ENCODE measurements around the gene STK39. TPM values are rescaled to one million over a fixed set of nuclear protein-coding genes. Genes with fewer than 3 reads are reported as not detected.

The STK39 gene
- polyA plus RNA-seq, 4 donors: 19.0 to 68.7 (median 41.3) TPM

- Histone ChIP-seq H3K36me3 (ENCODE audit: control insufficient read depth in 3 of 3, insufficient read depth in 2 of 3, low read depth in 1 of 3, low read length in 3 of 3) (no peaks in the 10 kb centered on the region), H3K27ac (ENCODE audit: low read depth in 1 of 3, low read length in 2 of 3) (no peak overlapping the region), H3K27me3 (ENCODE audit: control insufficient read depth in 3 of 3, insufficient read depth in 3 of 3, low read length in 3 of 3) (no peaks in the 10 kb centered on the region), H3K9me3 (ENCODE audit: control insufficient read depth in 2 of 2, insufficient read depth in 1 of 2, low read depth in 1 of 2, low read length in 1 of 2) (no peaks in the 10 kb centered on the region), H3K4me3 (ENCODE audit: low read depth in 1 of 3, low read length in 3 of 3) (no peak overlapping the region), H3K4me1 (ENCODE audit: control insufficient read depth in 3 of 3, insufficient read depth in 2 of 3, low read depth in 1 of 3, low read length in 2 of 3) (peaks cover 22 to 47% (median 37%) of the 10 kb centered on the region in 3 donors)
- FAIRE-seq: no peak
- 88 to 98% (median 92%) methylated on average over 2 of the region's 2 CpGs for WGBS, 3 donors
- DNase-seq: no peak
These were observed 59.4 kb downstream of the STK39 start for GRCh38 chr2:168188002-168188401.

- no peak for FAIRE-seq
- Histone ChIP-seq H3K4me1 (ENCODE audit: control insufficient read depth in 3 of 3, insufficient read depth in 2 of 3, low read depth in 1 of 3, low read length in 2 of 3) (peaks cover 11 to 40% (median 27%) of the 10 kb centered on the region in 3 donors), H3K27ac (ENCODE audit: low read depth in 1 of 3, low read length in 2 of 3) (peak overlapping the region in 2 of 3 donors; percentile 43 to 44), H3K4me3 (ENCODE audit: low read depth in 1 of 3, low read length in 3 of 3) (no peak overlapping the region), H3K27me3 (ENCODE audit: control insufficient read depth in 3 of 3, insufficient read depth in 3 of 3, low read length in 3 of 3) (no peaks in the 10 kb centered on the region), H3K36me3 (ENCODE audit: control insufficient read depth in 3 of 3, insufficient read depth in 2 of 3, low read depth in 1 of 3, low read length in 3 of 3) (peaks cover 0 to 1% (median 0%) of the 10 kb centered on the region in 3 donors), H3K9me3 (ENCODE audit: control insufficient read depth in 2 of 2, insufficient read depth in 1 of 2, low read depth in 1 of 2, low read length in 1 of 2) (no peaks in the 10 kb centered on the region)
- WGBS, 3 donors: 23 to 65% (median 42%) methylated on average over 2 of the region's 2 CpGs
- peak in 1 of 2 donors; percentile 71 for DNase-seq
These were observed 60.9 kb downstream of the STK39 start for GRCh38 chr2:168186452-168186851.

GRCh38 chr2:168185583-168186274 lies 61.7 kb downstream of the STK39 start:
- Histone ChIP-seq H3K27ac (ENCODE audit: low read depth in 1 of 3, low read length in 2 of 3) (peak overlapping the region in 2 of 3 donors; percentile 43 to 44), H3K9me3 (ENCODE audit: control insufficient read depth in 2 of 2, insufficient read depth in 1 of 2, low read depth in 1 of 2, low read length in 1 of 2) (no peaks in the 10 kb centered on the region), H3K27me3 (ENCODE audit: control insufficient read depth in 3 of 3, insufficient read depth in 3 of 3, low read length in 3 of 3) (no peaks in the 10 kb centered on the region), H3K4me1 (ENCODE audit: control insufficient read depth in 3 of 3, insufficient read depth in 2 of 3, low read depth in 1 of 3, low read length in 2 of 3) (peaks cover 6 to 33% (median 20%) of the 10 kb centered on the region in 3 donors), H3K36me3 (ENCODE audit: control insufficient read depth in 3 of 3, insufficient read depth in 2 of 3, low read depth in 1 of 3, low read length in 3 of 3) (peaks cover 0 to 2% (median 0%) of the 10 kb centered on the region in 3 donors), H3K4me3 (ENCODE audit: low read depth in 1 of 3, low read length in 3 of 3) (no peak overlapping the region)
- no peak for FAIRE-seq
- DNase-seq: peak; percentile 52 to 55

- FAIRE-seq (no peak), DNase-seq (no peak)
- H3K4me1 ChIP-seq (ENCODE audit: control insufficient read depth in 3 of 3, insufficient read depth in 2 of 3, low read depth in 1 of 3, low read length in 2 of 3): peaks cover 3 to 27% (median 14%) of the 10 kb centered on the region in 3 donors
- H3K9me3 ChIP-seq (ENCODE audit: control insufficient read depth in 2 of 2, insufficient read depth in 1 of 2, low read depth in 1 of 2, low read length in 1 of 2): no peaks in the 10 kb centered on the region
- WGBS, 3 donors: 50 to 67% (median 65%) methylated on average over 4 of the region's 4 CpGs
- H3K27me3 ChIP-seq (ENCODE audit: control insufficient read depth in 3 of 3, insufficient read depth in 3 of 3, low read length in 3 of 3): no peaks in the 10 kb centered on the region
- peak overlapping the region in 1 of 3 donors; percentile 26 for H3K27ac ChIP-seq (ENCODE audit: low read depth in 1 of 3, low read length in 2 of 3)
- H3K36me3 ChIP-seq (ENCODE audit: control insufficient read depth in 3 of 3, insufficient read depth in 2 of 3, low read depth in 1 of 3, low read length in 3 of 3): peaks cover 0 to 4% (median 2%) of the 10 kb centered on the region in 3 donors
- no peak overlapping the region for H3K4me3 ChIP-seq (ENCODE audit: low read depth in 1 of 3, low read length in 3 of 3)
These were observed 62.5 kb downstream of the STK39 start for GRCh38 chr2:168184681-168185513.

GRCh38 chr2:168183308-168183997 lies 63.9 kb downstream of the STK39 start:
- H3K4me1 ChIP-seq (ENCODE audit: control insufficient read depth in 3 of 3, insufficient read depth in 2 of 3, low read depth in 1 of 3, low read length in 2 of 3): peaks cover 4 to 23% (median 16%) of the 10 kb centered on the region in 3 donors
- 48 to 78% (median 51%) methylated on average over 4 of the region's 4 CpGs for WGBS, 3 donors
- FAIRE-seq: no peak

GRCh38 chr2:168182550-168183249 lies 64.7 kb downstream of the STK39 start:
- no peak for DNase-seq
- WGBS, 3 donors: 88 to 93% (median 93%) methylated on average over 5 of the region's 5 CpGs
- Histone ChIP-seq H3K36me3 (ENCODE audit: control insufficient read depth in 3 of 3, insufficient read depth in 2 of 3, low read depth in 1 of 3, low read length in 3 of 3) (peaks cover 3 to 7% (median 3%) of the 10 kb centered on the region in 3 donors), H3K27me3 (ENCODE audit: control insufficient read depth in 3 of 3, insufficient read depth in 3 of 3, low read length in 3 of 3) (no peaks in the 10 kb centered on the region), H3K27ac (ENCODE audit: low read depth in 1 of 3, low read length in 2 of 3) (no peak overlapping the region), H3K4me3 (ENCODE audit: low read depth in 1 of 3, low read length in 3 of 3) (no peak overlapping the region), H3K4me1 (ENCODE audit: control insufficient read depth in 3 of 3, insufficient read depth in 2 of 3, low read depth in 1 of 3, low read length in 2 of 3) (peaks cover 2 to 19% (median 16%) of the 10 kb centered on the region in 3 donors), H3K9me3 (ENCODE audit: control insufficient read depth in 2 of 2, insufficient read depth in 1 of 2, low read depth in 1 of 2, low read length in 1 of 2) (no peaks in the 10 kb centered on the region)
- FAIRE-seq: no peak

More at GRCh38 chr2:168183308-168183997, 63.9 kb downstream of the STK39 start:
- Histone ChIP-seq H3K27me3 (ENCODE audit: control insufficient read depth in 3 of 3, insufficient read depth in 3 of 3, low read length in 3 of 3) (no peaks in the 10 kb centered on the region), H3K36me3 (ENCODE audit: control insufficient read depth in 3 of 3, insufficient read depth in 2 of 3, low read depth in 1 of 3, low read length in 3 of 3) (peaks cover 3 to 7% (median 3%) of the 10 kb centered on the region in 3 donors), H3K27ac (ENCODE audit: low read depth in 1 of 3, low read length in 2 of 3) (no peak overlapping the region), H3K4me3 (ENCODE audit: low read depth in 1 of 3, low read length in 3 of 3) (no peak overlapping the region), H3K9me3 (ENCODE audit: control insufficient read depth in 2 of 2, insufficient read depth in 1 of 2, low read depth in 1 of 2, low read length in 1 of 2) (no peaks in the 10 kb centered on the region)
- DNase-seq: no peak

- Histone ChIP-seq H3K4me1 (ENCODE audit: control insufficient read depth in 3 of 3, insufficient read depth in 2 of 3, low read depth in 1 of 3, low read length in 2 of 3) (peaks cover 4 to 18% (median 16%) of the 10 kb centered on the region in 3 donors), H3K9me3 (ENCODE audit: control insufficient read depth in 2 of 2, insufficient read depth in 1 of 2, low read depth in 1 of 2, low read length in 1 of 2) (no peaks in the 10 kb centered on the region), H3K27ac (ENCODE audit: low read depth in 1 of 3, low read length in 2 of 3) (no peak overlapping the region), H3K36me3 (ENCODE audit: control insufficient read depth in 3 of 3, insufficient read depth in 2 of 3, low read depth in 1 of 3, low read length in 3 of 3) (peaks cover 3 to 7% (median 3%) of the 10 kb centered on the region in 3 donors), H3K4me3 (ENCODE audit: low read depth in 1 of 3, low read length in 3 of 3) (no peak overlapping the region), H3K27me3 (ENCODE audit: control insufficient read depth in 3 of 3, insufficient read depth in 3 of 3, low read length in 3 of 3) (no peaks in the 10 kb centered on the region)
- 24 to 66% (median 51%) methylated on average over 4 of the region's 4 CpGs for WGBS, 3 donors
- FAIRE-seq (no peak), DNase-seq (peak; percentile 70 to 83)
These were observed 65.6 kb downstream of the STK39 start for GRCh38 chr2:168181825-168182224.
